Naive thymus-derived CD8-positive, alpha-beta T cell (primary cell): ENCODE data around the gene MAP3K9. TPM values are rescaled to one million over a fixed set of nuclear protein-coding genes. Genes with fewer than 3 reads are reported as not detected.

ENCODE experiments used
- ATAC-seq, 2 donors: fragments of 150-1000 bp; cut with Tn5 transposase in 1 of 2; sonication (Bioruptor Pico), chemical (Tn5 transposase) in 1 of 2; 1 replicate in 1 of 2; 2 replicates in 1 of 2; pipeline ENCODE4 v1.10.0; 2021; ENCODE audit warnings: mild to moderate bottlenecking in 2 of 2, moderate library complexity in 2 of 2
- POLR2A ChIA-PET: fragments of 350-600 bp; sonication (Branson Sonifier 250); formaldehyde crosslinking; loops from one replicate; lab custom pipeline; 2021; ENCODE audit warnings: antibody characterized with exemption; lab: Charles Lee
- DNase-seq, 10 donors: peaks; one replicate each; pipeline versions ENCODE4 v3.0.0 to v3.0.0-alpha.2; 2020 to 2022
- H3K27ac Mint-ChIP-seq, 10 donors: one replicate each; pipeline ENCODE4 v1.8.0; 2020 to 2022; ENCODE audit warnings: mild to moderate bottlenecking in 10 of 10, mixed read lengths in 10 of 10, moderate library complexity in 4 of 10, inconsistent platforms in 1 of 10
- H3K27me3 Mint-ChIP-seq, 5 donors: one replicate each; pipeline ENCODE4 v1.8.0; 2021 to 2022; ENCODE audit warnings: mixed read lengths in 5 of 5
- H3K36me3 Mint-ChIP-seq, 3 donors: one replicate each; pipeline ENCODE4 v1.8.0; 2020 to 2022; ENCODE audit warnings: mixed read lengths in 3 of 3, mild to moderate bottlenecking in 2 of 3, inconsistent platforms in 1 of 3
- H3K4me1 Mint-ChIP-seq, 4 donors: one replicate each; pipeline ENCODE4 v1.8.0; 2021 to 2022; ENCODE audit warnings: mixed read lengths in 4 of 4
- H3K4me3 Mint-ChIP-seq, 10 donors: one replicate each; pipeline ENCODE4 v1.8.0; 2020 to 2022; ENCODE audit warnings: mild to moderate bottlenecking in 10 of 10, mixed read lengths in 10 of 10, moderate library complexity in 6 of 10, inconsistent platforms in 1 of 10
- H3K9me3 Mint-ChIP-seq, 9 donors: one replicate each; pipeline ENCODE4 v1.8.0; 2020 to 2022; ENCODE audit warnings: mixed read lengths in 9 of 9, mild to moderate bottlenecking in 3 of 9, inconsistent platforms in 1 of 9, moderate library complexity in 1 of 9
- polyA plus RNA-seq, 3 donors: library from polyadenylated mRNA; unstranded; fragments of 300-500 nt; fragmentation: Illumina TruSeq; gene quantifications; one replicate each; pipeline ENCODE4 v1.2.3, GENCODE V29; 2021
- total RNA-seq, 8 experiments: library from RNA in 2 of 8; stranded (reverse) in 2 of 8; gene quantifications; one replicate each; pipeline ENCODE4 v1.2.3 and lab custom pipeline; 2021 to 2026

Gene MAP3K9
- total and polyA plus RNA-seq, 5 experiments from 2014 or later = 0.52 to 7.8 (median 3.6) TPM

DNA sequence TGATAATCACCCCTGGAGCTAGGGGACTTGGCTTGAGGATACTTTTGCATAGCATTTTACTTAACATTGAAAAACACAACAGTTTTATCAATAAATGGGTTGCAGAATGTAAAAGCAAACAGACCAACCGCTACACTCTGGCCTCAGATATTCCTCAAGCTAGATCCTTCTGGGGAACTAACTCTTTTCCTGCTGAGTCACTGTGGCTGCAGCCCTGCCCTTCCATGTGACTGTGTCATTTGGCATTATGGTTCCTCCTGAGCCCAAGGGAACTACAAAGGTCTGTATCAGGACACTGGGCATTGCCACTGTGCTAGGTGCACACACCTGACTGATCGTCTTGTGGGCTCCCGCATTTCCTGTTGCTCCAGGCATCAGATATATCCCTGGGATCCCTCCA lies 111.0 kb downstream of the MAP3K9 start:
- POLR2A ChIA-PET = interaction anchor here (1.1 kb wide), 1 partner anchor 57 kb away, joined by 5 read pairs; the partner anchor contains the start of gene TTC9
- ATAC-seq = no peak

DNA sequence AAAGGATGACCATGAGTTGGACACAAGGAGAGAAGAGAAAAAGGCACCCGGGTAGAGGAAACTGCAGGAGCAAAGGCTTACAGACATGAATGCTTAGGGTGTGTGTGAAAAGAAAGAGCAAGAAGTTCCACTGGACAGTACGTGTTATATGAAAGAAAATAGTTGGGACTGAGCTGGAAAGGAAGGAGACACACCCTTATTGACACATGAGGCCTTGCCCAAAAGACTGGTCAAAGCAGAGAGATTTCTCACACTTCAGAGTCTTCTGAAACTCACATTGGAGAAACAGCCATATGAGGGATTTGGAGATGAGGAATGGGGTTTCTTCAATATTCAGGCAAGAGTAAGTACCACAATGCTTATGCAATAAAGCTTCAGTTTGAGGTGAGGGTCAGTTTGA lies 111.6 kb downstream of the MAP3K9 start:
- peak overlapping the region in 1 of 10 donors; percentile 5 for H3K27ac Mint-ChIP-seq
- peaks cover 0 to 2% (median 0%) of the 10 kb centered on the region in 5 donors for H3K27me3 Mint-ChIP-seq
- H3K4me1 Mint-ChIP-seq = peaks cover 0 to 5% (median 2%) of the 10 kb centered on the region in 4 donors
- ATAC-seq = no peak
- POLR2A ChIA-PET = interaction anchor here (1.1 kb wide), 1 partner anchor 57 kb away, joined by 5 read pairs; the partner anchor contains the start of gene TTC9
- no peaks in the 10 kb centered on the region for H3K9me3 Mint-ChIP-seq
- no peak for DNase-seq
- H3K4me3 Mint-ChIP-seq = no peak overlapping the region
- no peaks in the 10 kb centered on the region for H3K36me3 Mint-ChIP-seq

More for the DNA sequence above, 111.0 kb downstream of the MAP3K9 start:
- peaks cover 0 to 2% (median 0%) of the 10 kb centered on the region in 5 donors for H3K27me3 Mint-ChIP-seq
- H3K36me3 Mint-ChIP-seq = no peaks in the 10 kb centered on the region
- H3K9me3 Mint-ChIP-seq = no peaks in the 10 kb centered on the region
- H3K4me1 Mint-ChIP-seq = peaks cover 0 to 5% (median 2%) of the 10 kb centered on the region in 4 donors
- H3K4me3 Mint-ChIP-seq = no peak overlapping the region
- no peak overlapping the region for H3K27ac Mint-ChIP-seq
- DNase-seq = no peak

DNA sequence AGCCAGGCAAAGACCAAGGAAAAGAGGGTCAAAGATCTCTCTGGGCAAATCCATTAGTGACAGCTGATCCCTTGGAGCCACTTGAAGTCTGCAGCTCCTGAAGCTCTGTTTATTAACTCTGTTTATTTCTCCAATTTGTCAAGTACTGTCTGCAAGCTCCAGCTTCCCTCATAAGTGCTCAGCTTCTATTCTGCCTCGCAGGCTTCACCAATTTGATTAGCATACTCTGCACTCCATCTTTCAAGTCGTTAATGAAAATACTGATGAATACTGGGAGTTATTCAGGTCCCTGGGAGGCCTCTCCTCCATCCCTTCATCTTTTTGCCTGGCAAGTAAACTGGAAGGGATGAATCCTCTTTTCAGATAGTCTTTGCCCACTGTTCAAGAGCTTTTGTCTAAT lies 113.3 kb downstream of the MAP3K9 start:
- ATAC-seq (no peak), DNase-seq (no peak)
- POLR2A ChIA-PET = no interaction called here
- Mint-ChIP-seq H3K27me3 (no peaks in the 10 kb centered on the region), H3K9me3 (no peaks in the 10 kb centered on the region), H3K4me1 (peaks cover 0 to 5% (median 2%) of the 10 kb centered on the region in 4 donors), H3K4me3 (no peak overlapping the region), H3K36me3 (no peaks in the 10 kb centered on the region), H3K27ac (no peak overlapping the region)

DNA sequence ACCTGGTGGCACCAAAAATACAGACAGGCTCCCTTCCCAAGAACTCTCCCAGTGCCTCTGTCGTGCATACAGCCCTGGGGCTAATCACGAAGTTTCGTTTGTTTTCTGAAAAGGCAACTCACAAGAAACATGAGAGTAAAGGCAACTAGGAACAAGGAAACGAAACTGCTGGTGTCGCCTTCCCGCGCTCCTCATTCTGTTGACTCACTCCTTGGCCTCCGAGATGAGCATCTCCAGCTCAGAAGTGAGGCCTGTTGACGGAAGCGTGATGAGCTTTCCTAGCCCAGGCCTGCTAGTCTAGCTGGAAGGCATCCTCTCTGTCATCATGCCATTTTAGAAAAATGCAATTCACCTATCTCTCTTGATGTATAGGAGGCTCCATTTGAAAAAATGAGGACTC lies 117.1 kb downstream of the MAP3K9 start:
- no peaks in the 10 kb centered on the region for H3K27me3 Mint-ChIP-seq
- no peak for DNase-seq
- no peak for ATAC-seq
- peaks cover 0 to 1% (median 0%) of the 10 kb centered on the region in 9 donors for H3K9me3 Mint-ChIP-seq
- no peaks in the 10 kb centered on the region for H3K36me3 Mint-ChIP-seq
- POLR2A ChIA-PET = no interaction called here
- no peak overlapping the region for H3K4me3 Mint-ChIP-seq
- H3K4me1 Mint-ChIP-seq = peaks cover 0 to 3% (median 0%) of the 10 kb centered on the region in 4 donors
- H3K27ac Mint-ChIP-seq = no peak overlapping the region

DNA sequence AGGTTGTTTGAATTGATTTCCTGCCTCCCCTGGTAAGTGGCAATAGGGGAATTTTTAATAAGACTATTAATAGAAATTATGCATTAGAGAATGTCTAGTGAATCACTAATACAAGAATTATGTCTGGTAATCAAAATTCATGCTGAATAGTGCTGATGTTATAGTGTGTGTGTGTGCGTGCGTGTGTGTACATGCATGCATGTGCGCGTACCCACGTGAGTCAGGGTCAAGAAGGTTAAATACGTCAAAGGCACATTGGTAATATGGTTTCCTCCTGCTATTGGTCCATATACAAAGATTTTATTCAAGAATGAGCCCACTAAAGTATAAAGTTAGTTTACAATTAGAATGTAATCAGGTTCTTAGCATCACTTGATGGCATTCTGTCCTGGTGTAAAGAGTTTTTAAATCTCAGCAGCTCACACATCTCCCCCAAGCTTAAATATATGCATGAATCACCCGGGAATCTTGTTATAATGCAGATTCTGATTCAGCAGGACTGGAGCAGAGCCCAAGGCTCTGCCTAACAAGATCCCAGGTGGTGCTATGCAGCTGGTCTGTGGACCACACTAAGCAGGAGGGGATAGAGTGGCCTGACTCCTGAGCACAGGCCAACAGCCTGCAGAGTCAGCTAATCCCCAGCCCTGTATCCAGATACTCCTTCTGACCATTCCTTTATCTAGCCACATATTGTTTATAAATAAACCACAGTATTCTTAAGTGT lies 123.7 kb downstream of the MAP3K9 start:
- DNase-seq = no peak
- H3K36me3 Mint-ChIP-seq = peaks cover 0 to 4% (median 0%) of the 10 kb centered on the region in 3 donors
- peaks cover 0 to 3% (median 0%) of the 10 kb centered on the region in 4 donors for H3K4me1 Mint-ChIP-seq
- H3K9me3 Mint-ChIP-seq = peaks cover 0 to 1% (median 0%) of the 10 kb centered on the region in 9 donors
- no peak overlapping the region for H3K4me3 Mint-ChIP-seq
- POLR2A ChIA-PET = no interaction called here
- no peaks in the 10 kb centered on the region for H3K27me3 Mint-ChIP-seq
- no peak for ATAC-seq
- peak overlapping the region in 2 of 10 donors; percentile 29 to 37 for H3K27ac Mint-ChIP-seq

DNA sequence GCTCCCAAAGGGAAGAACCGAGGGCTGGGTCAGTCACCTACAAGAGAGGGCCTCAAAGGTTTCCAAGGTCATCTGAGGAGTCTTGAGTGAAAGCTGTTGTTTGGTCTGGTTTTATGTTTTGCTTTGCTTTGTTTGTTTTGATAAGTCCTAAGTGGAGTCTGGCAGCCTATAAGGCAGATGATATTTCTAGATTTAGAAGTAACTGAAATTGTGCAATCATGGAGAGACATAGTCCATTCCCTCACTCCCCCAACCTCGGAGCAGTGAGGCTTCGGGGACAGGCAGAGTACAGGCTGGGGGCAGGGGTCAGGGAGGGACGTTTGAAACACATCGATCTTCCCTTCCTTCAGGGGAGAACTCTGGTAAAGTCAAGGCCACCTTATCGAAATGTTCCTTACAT lies 125.3 kb downstream of the MAP3K9 start:
- Mint-ChIP-seq H3K27me3 (no peaks in the 10 kb centered on the region), H3K36me3 (peaks cover 0 to 4% (median 0%) of the 10 kb centered on the region in 3 donors), H3K4me3 (no peak overlapping the region), H3K4me1 (peaks cover 0 to 2% (median 0%) of the 10 kb centered on the region in 4 donors), H3K9me3 (no peaks in the 10 kb centered on the region), H3K27ac (peak overlapping the region in 1 of 10 donors; percentile 34)
- POLR2A ChIA-PET = interaction anchor here (1.0 to 1.9 kb wide), 2 partner anchors 29 to 42 kb away, joined by 5 to 6 read pairs; partner anchors contain the start of gene TTC9
- DNase-seq (no peak), ATAC-seq (no peak)

DNA sequence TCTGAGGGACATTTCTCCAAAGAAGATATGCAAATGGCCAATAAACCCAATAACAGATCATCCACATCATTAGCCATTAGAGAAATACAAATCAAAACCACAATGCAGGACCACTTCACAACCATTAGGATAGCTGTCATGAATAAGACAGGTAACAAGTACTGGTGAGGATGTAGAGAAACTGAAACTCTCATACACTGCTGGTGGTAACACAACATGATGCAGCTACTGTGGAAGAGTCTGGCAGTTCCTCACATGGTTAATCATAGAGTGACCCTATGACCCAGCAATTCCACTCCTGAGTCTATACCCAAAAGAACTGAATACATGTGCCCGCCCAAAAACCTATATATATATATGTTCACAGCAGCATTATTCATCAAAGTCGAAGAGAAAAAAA lies 128.6 kb downstream of the MAP3K9 start:
- peaks cover 0 to 7% (median 2%) of the 10 kb centered on the region in 3 donors for H3K36me3 Mint-ChIP-seq
- H3K4me3 Mint-ChIP-seq = no peak overlapping the region
- POLR2A ChIA-PET = interaction anchor here (1.4 kb wide), 1 partner anchor 27 kb away, joined by 5 read pairs; no protein-coding TSS in a partner anchor
- no peaks in the 10 kb centered on the region for H3K27me3 Mint-ChIP-seq
- DNase-seq = no peak
- H3K27ac Mint-ChIP-seq = no peak overlapping the region
- ATAC-seq = no peak
- peaks cover 0 to 5% (median 3%) of the 10 kb centered on the region in 4 donors for H3K4me1 Mint-ChIP-seq
- H3K9me3 Mint-ChIP-seq = no peaks in the 10 kb centered on the region

DNA sequence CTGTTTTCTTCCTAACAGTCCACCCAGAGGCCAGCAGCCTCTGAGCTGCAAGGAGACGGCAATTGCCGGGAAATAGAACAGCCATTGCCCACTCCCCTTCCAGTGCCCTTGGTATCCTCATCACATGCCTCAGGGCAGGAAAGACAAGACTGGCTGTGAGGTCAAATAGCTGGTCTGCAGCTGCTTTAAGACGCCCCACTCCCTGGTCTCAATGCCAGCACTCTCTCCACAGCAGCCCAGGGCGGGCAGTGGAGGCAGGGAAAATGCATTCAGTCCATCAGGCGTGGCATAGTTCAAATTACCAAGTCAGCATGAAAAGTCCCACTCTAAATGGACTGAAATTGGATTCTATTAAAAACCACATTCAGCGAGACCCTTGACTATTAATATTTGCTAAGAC lies 132.0 kb downstream of the MAP3K9 start:
- peaks cover 0 to 8% (median 5%) of the 10 kb centered on the region in 4 donors for H3K4me1 Mint-ChIP-seq
- peaks cover 0 to 34% (median 4%) of the 10 kb centered on the region in 3 donors for H3K36me3 Mint-ChIP-seq
- POLR2A ChIA-PET = no interaction called here
- H3K4me3 Mint-ChIP-seq = no peak overlapping the region
- H3K9me3 Mint-ChIP-seq = no peaks in the 10 kb centered on the region
- H3K27ac Mint-ChIP-seq = peak overlapping the region in 5 of 10 donors; percentile 14 to 61 (median 50)
- no peak for DNase-seq
- no peak for ATAC-seq
- no peaks in the 10 kb centered on the region for H3K27me3 Mint-ChIP-seq

Other genes starting within 250 kb of the MAP3K9 start
- gene MED6, start 208.9 kb downstream of the MAP3K9 start, total RNA-seq = 10 to 100 TPM; 73.8 to 81.8 TPM
- 10 to 100 TPM; 27.4 to 36.0 (median 32.7) TPM for gene MED6, start 208.9 kb downstream of the MAP3K9 start, polyA plus RNA-seq
- gene TTC9, start 167.6 kb downstream of the MAP3K9 start, total RNA-seq = 10 to 100 TPM; 25.2 to 26.5 TPM
- gene TTC9, start 167.6 kb downstream of the MAP3K9 start, polyA plus RNA-seq = 10 to 100 TPM; 10.2 to 22.0 (median 10.6) TPM
- 10 to 100 TPM; 73.7 to 78.6 TPM for gene PCNX1, start 97.9 kb upstream of the MAP3K9 start, total RNA-seq
- gene PCNX1, start 97.9 kb upstream of the MAP3K9 start, polyA plus RNA-seq = 1 to 10 TPM; 5.5 to 8.3 (median 7.9) TPM